Measurements from ENCODE around the gene ORM1. TPM values are rescaled to one million over a fixed set of nuclear protein-coding genes. Genes with fewer than 3 reads are reported as not detected.
A peak's percentile ranks its signal among the peaks of the same experiment; 100 is the strongest.

The ORM1 gene
- total and polyA plus RNA-seq, 2 donors from 2014 or later, result 0.73 TPM; not detected in 1

GRCh38 chr9:114311571-114312512 lies 11.1 kb upstream of the ORM1 start:
- no peak for TF ChIP-seq CTCF (IDR thresholded peaks at IDR 0.05; ENCODE audit: borderline replicate concordance, extremely low read depth, insufficient read depth)
- Histone ChIP-seq H3K36me3 (ENCODE audit: control insufficient read depth in 2 of 3, insufficient read depth in 3 of 3, low read length in 3 of 3) (peaks cover 0 to 5% (median 0%) of the 10 kb centered on the region in 3 donors), H3K9ac (ENCODE audit: low read length in 3 of 3) (no peak overlapping the region), H3K4me1 (ENCODE audit: control insufficient read depth in 2 of 3, insufficient read depth in 2 of 3, low read depth in 1 of 3, low read length in 3 of 3) (no peaks in the 10 kb centered on the region), H3K9me3 (ENCODE audit: control insufficient read depth in 2 of 3, insufficient read depth in 1 of 3, low read length in 3 of 3) (no peaks in the 10 kb centered on the region), H3K27ac (ENCODE audit: low read depth in 2 of 2, low read length in 2 of 2) (no peak overlapping the region), H3K27me3 (ENCODE audit: control insufficient read depth, insufficient read depth, low read length) (no peaks in the 10 kb centered on the region), H3K4me3 (ENCODE audit: low read length in 3 of 3) (no peak overlapping the region)
- DNase-seq (peak in 2 of 5 donors; percentile 24 to 36), FAIRE-seq (no peak)
- intact Hi-C loops (cut with DNase I), result no loop called here

GRCh38 chr9:114312513-114312875 lies 10.4 kb upstream of the ORM1 start:
- intact Hi-C loops (cut with DNase I), result no loop called here
- Histone ChIP-seq H3K4me1 (ENCODE audit: control insufficient read depth in 2 of 3, insufficient read depth in 2 of 3, low read depth in 1 of 3, low read length in 3 of 3) (no peaks in the 10 kb centered on the region), H3K9ac (ENCODE audit: low read length in 3 of 3) (no peak overlapping the region), H3K4me3 (ENCODE audit: low read length in 3 of 3) (no peak overlapping the region), H3K27me3 (ENCODE audit: control insufficient read depth, insufficient read depth, low read length) (no peaks in the 10 kb centered on the region), H3K9me3 (ENCODE audit: control insufficient read depth in 2 of 3, insufficient read depth in 1 of 3, low read length in 3 of 3) (no peaks in the 10 kb centered on the region), H3K36me3 (ENCODE audit: control insufficient read depth in 2 of 3, insufficient read depth in 3 of 3, low read length in 3 of 3) (peaks cover 0 to 3% (median 0%) of the 10 kb centered on the region in 3 donors), H3K27ac (ENCODE audit: low read depth in 2 of 2, low read length in 2 of 2) (no peak overlapping the region)
- DNase-seq (peak in 2 of 5 donors; percentile 19 to 25), FAIRE-seq (no peak)
- no peak for TF ChIP-seq CTCF (IDR thresholded peaks at IDR 0.05; ENCODE audit: borderline replicate concordance, extremely low read depth, insufficient read depth)

- Histone ChIP-seq H3K4me3 (ENCODE audit: low read length in 3 of 3) (no peak overlapping the region), H3K9me3 (ENCODE audit: control insufficient read depth in 2 of 3, insufficient read depth in 1 of 3, low read length in 3 of 3) (no peaks in the 10 kb centered on the region), H3K27me3 (ENCODE audit: control insufficient read depth, insufficient read depth, low read length) (no peaks in the 10 kb centered on the region), H3K4me1 (ENCODE audit: control insufficient read depth in 2 of 3, insufficient read depth in 2 of 3, low read depth in 1 of 3, low read length in 3 of 3) (no peaks in the 10 kb centered on the region), H3K27ac (ENCODE audit: low read depth in 2 of 2, low read length in 2 of 2) (no peak overlapping the region), H3K9ac (ENCODE audit: low read length in 3 of 3) (no peak overlapping the region), H3K36me3 (ENCODE audit: control insufficient read depth in 2 of 3, insufficient read depth in 3 of 3, low read length in 3 of 3) (peaks cover 0 to under 1% (median 0%) of the 10 kb centered on the region in 3 donors)
- intact Hi-C loops (cut with DNase I), result no loop called here
- DNase-seq (no peak), FAIRE-seq (no peak)
- no peak for TF ChIP-seq CTCF (IDR thresholded peaks at IDR 0.05; ENCODE audit: borderline replicate concordance, extremely low read depth, insufficient read depth)
These were observed 9.7 kb upstream of the ORM1 start for GRCh38 chr9:114313186-114313585.
